Right ventricle myocardium inferior (tissue), 1 donor: ENCODE data around the gene HIPK1. TPM values are rescaled to one million over a fixed set of nuclear protein-coding genes. Genes with fewer than 3 reads are reported as not detected.
A peak's percentile ranks its signal among the peaks of the same experiment; 100 is the strongest.

Experiments
- ATAC-seq: fragments of 200-7000 bp; cut with Tn5 transposase; one replicate; pipeline ENCODE4 v1.9.1; 2020; ENCODE audit warnings: mild to moderate bottlenecking, moderate library complexity
- DNase-seq: peaks from one replicate; pipeline ENCODE4 v3.0.0; 2021; ENCODE audit errors: missing footprints
- intact Hi-C: fragments of 100-400 bp; cut with DNase I; formaldehyde crosslinking; loops from one replicate; pipeline ENCODE4 v1.11.0; 2022
- total RNA-seq: library from RNA; stranded (reverse); fragmentation: NEBNext Ultra II Directional; extraction: Animal tissue kit (Norgen Biotek cat#: 25700); gene quantifications from one replicate; pipeline ENCODE4 v1.2.1, GENCODE V29; 2021
- donor health status: DM: no; HTN: yes; CAD: no; lungs with severe emphysema.

HIPK1 gene
- total RNA-seq, 1 donor from 2014 or later: 50.3 TPM

GRCh38 chr1:113972954-113973353 lies 43.8 kb downstream of the HIPK1 start:
- intact Hi-C loops: no loop called here
- no peak for ATAC-seq

GRCh38 chr1:113975211-113975895 lies 46.2 kb downstream of the HIPK1 start:
- intact Hi-C loops: loop anchor here (5.0 kb wide), 1 partner anchor 143 kb away; no protein-coding TSS in a partner anchor
- no peak for ATAC-seq

More at GRCh38 chr1:113972954-113973353, 43.8 kb downstream of the HIPK1 start:
- no peak for DNase-seq

GRCh38 chr1:113976609-113977278 lies 47.6 kb downstream of the HIPK1 start:
- DNase-seq: no peak
- intact Hi-C loops: loop anchor here (5.0 kb wide), 1 partner anchor 144 kb away; no protein-coding TSS in a partner anchor
- peak; percentile 17 for ATAC-seq

More at GRCh38 chr1:113975211-113975895, 46.2 kb downstream of the HIPK1 start:
- DNase-seq: no peak

- intact Hi-C loops: loop anchor here (2.0 to 5.0 kb wide), 2 partner anchors 146 to 305 kb away; no protein-coding TSS in a partner anchor
- ATAC-seq (no peak), DNase-seq (no peak)
Observed at GRCh38 chr1:113977906-113978305, 48.8 kb downstream of the HIPK1 start.

GRCh38 chr1:113978863-113979702 lies 50.0 kb downstream of the HIPK1 start, which contains the start of gene OLFML3:
Gene OLFML3 (plus strand): TSS chr1:113979474. CDS start chr1:113979517, 43 bp downstream.
- intact Hi-C loops: loop anchor here (2.0 to 5.0 kb wide), 2 partner anchors 147 to 304 kb away; no protein-coding TSS in a partner anchor
- peak; percentile 86 for DNase-seq
- ATAC-seq: peak; percentile 69

GRCh38 chr1:113980110-113980509 lies 51.0 kb downstream of the HIPK1 start:
- intact Hi-C loops: loop anchor here (5.0 kb wide), 1 partner anchor 287 kb away; no protein-coding TSS in a partner anchor
- ATAC-seq (no peak), DNase-seq (peak; percentile 79)

- DNase-seq (peak; percentile 80), ATAC-seq (peak; percentile 80)
- intact Hi-C loops: loop anchor here (5.0 kb wide), 1 partner anchor 285 kb away; no protein-coding TSS in a partner anchor
Observed at GRCh38 chr1:113981962-113982931, 53.1 kb downstream of the HIPK1 start.

GRCh38 chr1:113982949-113983348 lies 53.8 kb downstream of the HIPK1 start:
- ATAC-seq: no peak
- intact Hi-C loops: loop anchor here (5.0 kb wide), 1 partner anchor 284 kb away; no protein-coding TSS in a partner anchor

GRCh38 chr1:113983391-113983790 lies 54.3 kb downstream of the HIPK1 start:
- DNase-seq (no peak), ATAC-seq (no peak)
- intact Hi-C loops: loop anchor here (5.0 kb wide), 1 partner anchor 284 kb away; no protein-coding TSS in a partner anchor

More at GRCh38 chr1:113982949-113983348, 53.8 kb downstream of the HIPK1 start:
- DNase-seq: no peak

- no peak for ATAC-seq
- intact Hi-C loops: loop anchor here (5.0 kb wide), 1 partner anchor 283 kb away; no protein-coding TSS in a partner anchor
Observed at GRCh38 chr1:113983826-113984225, 54.7 kb downstream of the HIPK1 start.

GRCh38 chr1:113984710-113985109 lies 55.6 kb downstream of the HIPK1 start:
- DNase-seq (no peak), ATAC-seq (no peak)
- intact Hi-C loops: loop anchor here (5.0 kb wide), 1 partner anchor 283 kb away; no protein-coding TSS in a partner anchor

More at GRCh38 chr1:113983826-113984225, 54.7 kb downstream of the HIPK1 start:
- DNase-seq: no peak

GRCh38 chr1:113986802-113987201 lies 57.7 kb downstream of the HIPK1 start:
- ATAC-seq: no peak
- no peak for DNase-seq
- intact Hi-C loops: no loop called here

- no peak for ATAC-seq
- intact Hi-C loops: no loop called here
Observed at GRCh38 chr1:113987259-113987658, 58.1 kb downstream of the HIPK1 start.

GRCh38 chr1:113990530-113990929 lies 61.4 kb downstream of the HIPK1 start:
- ATAC-seq: no peak
- no peak for DNase-seq
- intact Hi-C loops: no loop called here

More at GRCh38 chr1:113987259-113987658, 58.1 kb downstream of the HIPK1 start:
- no peak for DNase-seq

GRCh38 chr1:113990961-113991360 lies 61.8 kb downstream of the HIPK1 start:
- intact Hi-C loops: no loop called here
- ATAC-seq (no peak), DNase-seq (no peak)

GRCh38 chr1:113991467-113991997 lies 62.4 kb downstream of the HIPK1 start:
- no peak for ATAC-seq

GRCh38 chr1:113993072-113993471 lies 63.9 kb downstream of the HIPK1 start:
- no peak for ATAC-seq
- intact Hi-C loops: no loop called here

More at GRCh38 chr1:113991467-113991997, 62.4 kb downstream of the HIPK1 start:
- no peak for DNase-seq
- intact Hi-C loops: no loop called here

More at GRCh38 chr1:113993072-113993471, 63.9 kb downstream of the HIPK1 start:
- no peak for DNase-seq
